GM21381 (cell line): ENCODE results near the gene FXR1.
A peak's percentile ranks its signal among the peaks of the same experiment; 100 is the strongest.
"Not testable (repeated sequence)": the region's sequence is repeated elsewhere in the genome, so short reads cannot be mapped to it uniquely, and the experiment has no call there.

ENCODE experiments used
- ATAC-seq: cut with Tn5 transposase; IDR thresholded peaks from one replicate; pipeline ENCODE4 v1.9.1; 2021; ENCODE audit warnings: mild to moderate bottlenecking, moderate library complexity; ENCODE audit not compliant: unreplicated experiment

The FXR1 gene

DNA sequence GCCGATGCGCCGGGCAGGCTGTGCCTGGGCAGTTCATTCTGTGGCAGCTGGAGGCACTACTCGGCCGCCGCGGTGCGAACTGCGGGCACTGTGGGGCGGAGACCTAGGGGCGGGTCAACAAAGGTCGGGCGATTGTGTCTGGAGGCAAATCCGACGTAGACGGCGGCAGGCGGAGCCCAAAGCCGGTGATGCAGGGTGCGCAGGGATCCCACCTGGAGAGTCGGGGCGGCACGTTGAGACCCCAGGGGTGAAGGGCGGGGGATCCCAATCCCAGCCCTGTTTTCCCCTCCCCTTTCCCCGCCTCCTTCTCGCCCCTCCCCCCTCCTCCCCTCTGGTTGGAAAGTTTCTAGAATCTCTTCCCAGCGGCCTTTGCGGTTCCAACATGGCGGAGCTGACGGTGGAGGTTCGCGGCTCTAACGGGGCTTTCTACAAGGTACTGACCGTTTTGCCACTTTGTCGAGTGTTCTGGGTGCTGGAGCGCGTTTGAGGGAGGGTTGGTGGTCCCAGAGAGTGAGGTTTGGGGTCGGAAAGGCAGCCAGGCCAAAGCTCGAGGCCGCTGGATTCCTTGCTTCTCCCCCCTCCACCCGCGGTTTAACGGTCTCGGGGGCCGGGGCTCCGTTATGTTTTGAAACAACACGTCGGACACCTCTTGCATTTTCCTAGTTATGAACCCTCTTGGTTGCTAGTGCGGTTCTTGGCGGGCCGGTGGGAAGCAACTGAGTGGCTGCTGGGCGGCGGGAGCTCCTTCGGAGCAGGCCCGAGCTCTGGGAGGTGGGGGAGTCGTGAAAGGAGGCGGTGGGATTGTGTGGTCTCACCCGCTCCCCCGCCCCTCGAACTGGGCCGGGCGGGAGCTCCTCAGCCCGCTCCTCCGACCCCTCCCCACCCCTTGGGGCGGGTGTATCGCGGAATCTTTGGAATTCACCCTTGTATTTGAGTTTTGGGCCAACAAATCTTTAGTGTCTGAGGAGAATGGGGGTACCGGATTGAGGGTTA, at the start of gene FXR1:
TSS of gene FXR1 (plus strand) at position 367 of the 993 bp plus-strand sequence. CDS start at position 383, 16 bp downstream.
- peak; percentile 99 for ATAC-seq

DNA sequence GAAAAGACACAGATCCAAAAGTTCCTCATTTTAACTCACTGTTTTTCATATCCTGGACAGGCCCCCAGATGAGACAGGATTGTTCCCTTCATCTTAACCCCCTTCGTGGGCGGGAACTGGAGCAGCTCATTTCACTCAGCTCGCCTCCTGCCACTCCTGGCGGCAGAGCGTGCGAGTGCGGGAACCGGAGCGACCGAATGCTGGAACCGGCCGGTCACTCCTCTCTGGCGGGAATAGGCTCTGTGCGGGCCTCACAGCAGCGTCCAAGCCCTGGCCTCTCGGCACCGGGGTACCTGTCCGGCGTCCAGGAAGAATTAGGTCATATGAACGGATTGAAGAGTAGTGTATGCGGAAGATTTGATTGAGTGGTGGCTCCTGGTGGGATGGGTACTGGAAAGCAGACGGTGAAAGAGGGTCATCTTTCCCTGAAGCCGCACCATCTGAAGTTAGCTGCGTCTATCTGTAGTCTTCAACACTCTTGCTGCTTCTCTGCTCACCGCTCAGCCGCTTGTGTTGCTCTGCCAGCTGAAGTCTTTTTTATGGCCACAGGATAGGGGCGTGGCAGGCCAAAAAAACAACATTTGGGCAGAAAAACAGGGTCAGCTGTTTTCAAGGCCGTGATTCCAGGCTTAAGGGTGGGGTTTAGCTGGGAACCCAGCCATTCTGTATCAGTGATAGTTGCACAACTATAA, 42.3 kb upstream of the FXR1 start:
- ATAC-seq: no peak

DNA sequence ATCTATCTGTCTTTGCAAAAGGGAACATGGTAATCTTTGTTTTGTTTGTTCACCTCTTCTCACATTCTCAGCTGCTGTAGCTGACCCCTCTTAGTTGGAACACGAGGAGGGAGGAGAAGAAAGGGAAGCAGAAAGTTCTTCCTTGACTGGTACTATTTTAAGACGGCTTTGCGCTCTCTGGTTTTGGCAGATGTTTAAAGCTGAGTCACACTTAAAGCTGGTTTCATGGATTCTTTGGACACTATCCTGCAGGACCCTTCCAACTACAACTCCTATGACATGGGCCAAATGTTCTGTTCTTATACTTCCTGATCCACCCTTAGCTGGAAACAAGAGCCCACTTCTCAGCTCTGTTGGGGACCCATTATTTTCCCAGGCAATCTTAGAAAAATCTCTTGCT, 40.6 kb upstream of the FXR1 start:
- no peak for ATAC-seq

DNA sequence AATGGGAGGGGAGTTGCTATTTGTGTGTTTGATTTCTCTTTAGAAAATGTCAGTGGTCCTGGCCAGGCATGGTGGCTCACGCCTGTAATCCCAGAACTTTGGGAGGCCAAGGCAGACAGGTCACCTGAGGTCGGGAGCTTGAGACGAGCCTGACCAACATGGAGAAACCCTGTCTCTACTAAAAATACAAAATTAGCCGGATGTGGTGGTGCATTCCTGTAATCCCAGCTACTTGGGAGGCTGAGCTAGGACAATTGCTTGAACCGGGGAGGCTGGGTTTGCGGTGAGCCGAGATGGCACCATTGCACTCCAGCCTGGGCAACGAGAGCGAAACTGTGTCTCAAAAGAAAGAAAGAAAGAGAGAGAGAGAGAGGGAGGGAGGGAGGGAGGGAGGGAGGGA, 40.0 kb upstream of the FXR1 start:
- not testable (repeated sequence) for ATAC-seq

DNA sequence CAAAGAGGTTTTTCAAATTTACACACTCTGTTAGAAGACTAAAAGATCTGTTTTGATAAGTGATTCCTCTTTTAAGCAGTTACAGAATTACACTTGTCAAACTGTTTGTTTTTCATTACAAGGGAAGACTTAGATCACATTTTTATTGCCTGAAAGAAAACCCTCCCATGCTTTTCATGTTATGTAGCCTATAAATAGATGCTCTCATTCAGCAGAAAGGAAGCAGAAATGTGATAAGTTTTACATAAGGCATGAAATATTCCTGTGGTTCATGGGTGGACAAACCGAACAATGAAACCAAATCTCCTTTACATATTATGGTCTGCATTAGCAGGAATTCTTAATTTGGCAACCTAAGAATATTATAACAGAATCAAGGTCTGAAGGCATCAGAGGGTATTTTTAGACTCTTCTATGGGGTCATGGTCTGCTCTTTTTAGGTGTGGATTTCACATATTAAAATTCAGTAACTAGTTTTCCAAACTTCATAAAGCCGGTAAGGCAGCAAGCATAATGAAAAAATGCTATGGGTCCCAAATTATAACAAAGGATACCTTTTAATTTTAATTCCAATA, 37.3 kb upstream of the FXR1 start:
- no peak for ATAC-seq

DNA sequence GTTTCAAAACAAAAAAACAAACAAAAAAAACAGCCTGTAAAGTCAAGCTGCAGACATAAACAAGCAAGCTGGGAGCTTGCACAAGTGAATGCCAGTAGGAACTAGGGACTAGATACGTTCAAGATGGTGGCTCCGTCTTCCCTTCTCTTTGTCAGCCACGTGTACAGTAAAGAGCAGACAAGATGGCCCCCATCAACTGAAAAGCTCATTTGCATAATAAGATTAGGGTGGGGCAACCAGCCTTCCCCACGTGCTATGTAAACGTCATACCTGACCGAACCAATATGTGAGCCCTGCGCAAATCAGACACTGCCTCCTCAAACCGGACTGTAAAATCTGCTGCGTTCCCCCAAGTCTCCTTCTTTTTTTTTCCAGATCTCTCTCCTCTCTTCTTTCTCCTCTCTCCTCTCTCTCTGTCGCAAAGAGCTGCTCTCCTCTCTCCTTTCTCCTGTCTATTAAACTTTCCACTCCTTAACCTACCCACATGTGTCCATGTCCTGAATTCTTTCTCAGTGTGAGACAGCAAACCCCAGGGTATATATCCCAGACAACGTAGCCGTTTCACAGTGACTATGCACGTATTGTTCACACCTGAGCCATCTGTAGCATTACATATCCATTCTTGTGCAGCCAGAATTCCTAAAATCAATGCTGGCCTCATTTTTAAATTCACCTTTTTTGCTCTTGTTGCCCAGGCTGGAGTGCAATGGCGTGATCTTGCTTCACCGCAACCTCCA, 31.2 kb upstream of the FXR1 start:
- no peak for ATAC-seq

DNA sequence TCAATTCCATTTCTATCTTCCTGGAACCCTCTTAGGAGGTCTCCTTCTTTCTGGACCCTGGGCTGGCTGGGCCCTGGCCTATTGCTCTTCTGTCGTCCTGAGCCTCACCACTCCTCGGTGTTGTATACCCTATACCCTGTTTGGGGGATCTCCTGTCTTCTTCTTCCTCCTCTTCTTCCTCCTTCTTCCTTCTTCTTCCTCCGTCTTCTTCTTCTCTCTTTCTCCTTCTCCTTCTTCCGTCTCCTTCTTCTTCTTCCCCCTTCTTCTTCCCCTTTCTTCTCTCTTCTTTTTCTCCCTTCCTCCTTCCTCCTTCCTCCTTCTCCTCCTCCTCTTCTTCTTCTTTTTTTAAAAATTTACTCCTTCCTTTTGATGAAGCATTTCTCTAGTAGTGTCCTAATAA, 30.4 kb upstream of the FXR1 start:
- ATAC-seq: no peak

DNA sequence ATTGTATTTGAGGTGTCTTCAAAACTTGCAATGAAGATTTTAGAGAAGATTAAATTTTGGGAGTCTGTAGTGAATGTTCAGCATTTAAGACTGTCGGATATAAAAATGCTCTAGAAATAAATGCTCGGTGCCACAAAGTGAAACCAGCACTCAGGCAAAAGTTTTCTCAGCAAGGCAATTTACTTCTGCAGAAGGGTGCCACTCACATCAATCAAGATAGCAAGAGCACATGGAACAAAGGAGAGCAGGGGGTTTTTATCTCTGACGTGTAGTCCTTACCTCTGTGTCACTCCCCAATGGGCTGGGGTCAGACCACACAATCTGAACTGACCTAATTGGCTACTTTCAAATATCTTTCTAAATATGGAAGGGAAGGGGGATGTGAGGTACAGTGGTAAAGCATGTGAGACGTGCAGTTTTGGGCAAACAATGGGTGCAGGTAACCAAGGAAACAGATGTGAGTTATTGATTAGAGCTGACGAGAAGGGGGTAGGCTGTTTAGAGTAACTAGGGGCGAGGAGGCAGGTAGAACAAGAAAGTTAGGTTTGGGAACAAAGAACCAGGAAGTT, 23.4 kb upstream of the FXR1 start:
- ATAC-seq: no peak

- no peak for ATAC-seq
Observed at GRCh38 chr3:180898572-180898971, 13.9 kb upstream of the FXR1 start.

DNA sequence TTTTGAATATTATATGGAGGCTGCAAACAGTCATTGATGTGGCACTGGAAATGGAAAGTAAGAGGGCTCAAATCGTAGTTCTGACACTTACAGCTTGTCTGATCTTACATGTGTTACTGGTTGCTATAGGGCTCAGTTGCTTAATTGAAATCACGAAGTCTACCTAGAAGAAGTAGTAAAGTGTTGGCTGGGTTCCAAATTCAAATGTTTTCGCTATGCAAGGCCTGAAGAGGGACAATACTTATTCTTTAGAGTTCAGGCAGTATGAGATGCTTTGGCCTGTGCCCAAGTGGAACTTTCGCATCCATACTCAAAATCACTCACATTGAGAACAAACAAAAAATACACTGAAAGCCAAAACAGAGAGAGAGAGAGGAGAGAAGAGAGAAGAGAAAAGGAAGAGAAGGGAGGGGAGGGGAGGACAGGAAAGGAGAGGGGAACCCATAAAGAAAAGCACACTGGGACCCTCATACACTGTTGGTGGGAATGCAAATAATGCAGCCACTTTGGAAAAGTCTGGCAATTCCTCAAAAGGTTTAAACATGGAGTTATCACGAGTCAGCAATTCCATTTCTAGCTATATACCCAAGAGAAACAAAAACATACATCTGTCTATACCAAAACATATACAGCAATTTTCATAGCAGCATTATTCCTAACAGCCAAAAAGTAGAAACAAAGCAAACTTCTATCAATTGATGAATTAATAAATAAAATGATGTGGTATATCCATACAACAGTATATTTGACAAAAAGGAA, 2.9 kb upstream of the FXR1 start:
- no peak for ATAC-seq

- ATAC-seq: no peak
Observed at GRCh38 chr3:180910823-180911222, 1.6 kb upstream of the FXR1 start.

GRCh38 chr3:180911876-180912303, 580 bp upstream of the FXR1 start:
- peak; percentile 0 for ATAC-seq

DNA sequence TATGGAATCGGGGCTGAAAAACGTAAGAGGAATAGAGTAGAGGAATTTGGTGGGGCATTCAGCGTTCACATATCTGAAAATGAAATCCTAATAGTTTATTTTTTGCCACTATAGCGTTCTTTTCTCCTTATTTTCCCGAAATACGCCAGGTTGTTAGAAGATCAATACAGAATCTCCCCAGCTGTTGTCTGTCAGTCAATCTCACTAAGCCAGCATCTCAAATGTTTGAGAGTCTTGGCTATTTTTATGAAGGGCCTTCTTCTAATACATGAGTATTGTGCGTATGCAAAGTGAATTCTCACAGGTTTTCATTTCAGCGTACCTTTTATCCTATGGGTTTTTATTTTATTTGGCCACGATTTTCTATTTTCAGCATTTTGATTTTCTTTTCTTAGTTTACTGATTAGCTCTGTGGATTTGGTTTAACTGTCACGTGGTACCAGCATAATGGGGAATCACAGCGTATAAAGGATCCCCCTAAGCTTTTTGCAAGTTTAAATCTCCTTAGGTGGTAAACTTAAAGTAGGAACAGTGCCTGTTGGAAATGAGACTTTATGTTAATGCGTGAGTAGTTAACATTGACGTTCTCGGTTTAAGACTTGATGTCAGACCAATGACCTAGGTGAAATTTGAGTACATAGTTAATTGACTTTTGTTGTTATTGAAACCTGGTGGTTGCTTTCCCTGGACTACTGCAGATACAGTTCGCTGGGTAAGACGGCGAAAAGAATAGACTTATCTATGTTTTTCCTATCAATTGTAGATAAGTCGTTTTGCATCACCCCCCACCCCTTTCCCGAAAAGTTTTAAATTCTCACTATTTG, 1.3 kb downstream of the FXR1 start:
- no peak for ATAC-seq

- no peak for ATAC-seq
Observed at GRCh38 chr3:180918542-180918941, 6.1 kb downstream of the FXR1 start.

GRCh38 chr3:180922242-180922641, 9.8 kb downstream of the FXR1 start:
- ATAC-seq: no peak

DNA sequence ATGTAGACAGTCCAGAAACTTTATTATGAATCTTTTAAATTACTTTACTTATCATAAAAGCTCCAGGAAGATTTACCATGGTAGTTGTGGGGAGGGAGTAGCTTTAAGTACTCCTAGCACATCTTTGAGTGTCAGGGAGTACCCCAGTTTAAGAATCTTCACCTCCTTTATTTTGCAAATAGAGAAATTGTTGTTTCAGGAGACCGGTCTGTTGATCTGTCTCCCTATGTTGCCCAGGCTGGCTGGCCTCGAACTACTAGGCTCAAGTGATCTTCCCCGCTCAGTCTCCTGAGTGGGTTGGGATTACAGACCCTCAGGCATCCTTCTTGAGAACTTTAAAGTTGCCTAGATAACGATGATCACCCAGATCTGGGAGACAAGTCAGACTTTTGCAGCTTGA, 11.1 kb downstream of the FXR1 start:
- ATAC-seq: no peak

DNA sequence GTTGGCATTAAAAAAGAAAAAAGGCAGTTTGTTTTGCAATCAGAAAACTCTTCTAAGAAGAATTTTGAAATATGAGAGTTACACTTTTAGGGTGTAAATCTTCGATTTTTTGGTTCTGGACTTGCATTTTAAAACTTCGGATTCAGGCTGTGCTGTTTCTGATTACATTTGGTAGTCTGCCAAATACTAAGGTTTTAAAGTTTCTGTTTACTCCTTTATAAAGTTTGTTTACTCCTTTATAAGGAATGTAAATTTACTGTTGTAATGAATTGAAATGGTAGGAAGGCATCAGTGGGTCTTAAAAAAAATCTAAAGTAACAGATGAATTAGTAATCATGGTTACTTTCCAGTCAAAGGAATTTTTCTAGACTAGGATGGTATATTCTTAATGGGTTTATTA, 14.1 kb downstream of the FXR1 start:
- ATAC-seq: no peak

DNA sequence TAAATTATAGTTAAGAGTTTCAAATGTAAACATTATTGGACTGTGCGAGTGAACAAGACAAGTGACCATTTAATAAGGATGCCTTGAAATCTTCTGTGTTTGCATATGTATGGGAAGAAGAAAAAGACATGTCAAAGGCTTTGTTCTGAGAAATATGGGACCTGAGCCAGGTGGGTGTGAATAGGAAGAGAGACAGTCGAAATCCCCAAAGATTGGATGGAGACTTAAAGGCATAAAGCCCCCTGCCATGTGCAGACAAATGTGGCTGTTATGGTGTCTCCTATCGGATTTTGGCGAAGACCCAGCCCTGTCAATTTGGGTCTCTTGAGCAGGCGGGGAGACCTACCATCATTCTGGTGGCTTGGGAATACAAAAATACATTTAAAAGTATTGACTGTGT, 16.9 kb downstream of the FXR1 start:
- no peak for ATAC-seq

- no peak for ATAC-seq
Observed at GRCh38 chr3:180930526-180930925, 18.1 kb downstream of the FXR1 start.
